Adrenal gland (tissue), 12 donors: ENCODE measurements around the gene OPCML. TPM values are rescaled to one million over a fixed set of nuclear protein-coding genes. Genes with fewer than 3 reads are reported as not detected.

ENCODE experiments used
- DNase-seq, 7 donors: peaks; one replicate each; pipeline ENCODE4 v3.0.0-alpha.2; 2019 to 2020
- H3K27ac ChIP-seq, 5 donors: fragments of 200-600 bp; sonication (generic) in 4 of 5; 1 replicate in 3 of 5; 2 replicates in 2 of 5; pipeline versions ENCODE4 v1.5.1 to v1.8.0; 2016 to 2020; ENCODE audit warnings: mild to moderate bottlenecking in 1 of 5
- H3K27me3 ChIP-seq: fragments of 200-600 bp; 2 replicates; pipeline ENCODE4 v1.8.0; 2021
- H3K36me3 ChIP-seq, 2 donors: fragments of 200-600 bp; replicated peaks in 1 of 2; 1 replicate in 1 of 2; 2 replicates in 1 of 2; pipeline versions ENCODE4 v1.5.1 to v1.8.0; 2018 to 2022
- H3K4me1 ChIP-seq, 2 donors: fragments of 200-600 bp; replicated peaks in 1 of 2; 1 replicate in 1 of 2; 2 replicates in 1 of 2; pipeline versions ENCODE4 v1.5.1 to v1.8.0; 2018 to 2021
- H3K4me3 ChIP-seq, 4 donors: fragments of 200-600 bp; sonication (generic) in 3 of 4; one replicate each; pipeline ENCODE4 v1.5.1; 2016 to 2018
- H3K9me3 ChIP-seq, 3 donors: fragments of 200-600 bp; sonication (generic) in 1 of 3; replicated peaks in 1 of 3; 1 replicate in 2 of 3; 2 replicates in 1 of 3; pipeline versions ENCODE4 v1.5.1 to v1.8.0; 2016 to 2021
- CTCF ChIP-seq, 6 experiments: fragments of 450-650 bp in 4 of 6; fragments of 200-600 bp in 2 of 6; sonication (generic) in 1 of 6; IDR thresholded peaks; 1 replicate in 5 of 6; 2 replicates in 1 of 6; pipeline versions ENCODE4 v1.5.1 to v1.8.0; 2016 to 2021; ENCODE audit warnings: antibody characterized with exemption in 6 of 6, mild to moderate bottlenecking in 2 of 6, moderate library complexity in 1 of 6
- POLR2A ChIP-seq, 2 donors: fragments of 450-650 bp; IDR thresholded peaks; one replicate each; pipeline ENCODE4 v1.6.1; 2017; ENCODE audit warnings: antibody characterized with exemption in 2 of 2, mild to moderate bottlenecking in 2 of 2, moderate library complexity in 1 of 2
- WGBS, 4 donors: extraction: QIAGEN DNeasy Blood & Tissue Kit in 2 of 4; methylation state at CpG; one replicate each; pipeline versions ENCODE4 v1.1.5 to v1.1.7; 2013 to 2017; 5-methylcytosine and 5-hydroxymethylcytosine counted together
- intact Hi-C, 2 donors: fragments of 100-400 bp; cut with DNase I; formaldehyde crosslinking; loops; one replicate each; pipeline versions ENCODE4 v1.14.1 to v1.15.0; 2022 to 2023
- polyA plus RNA-seq, 3 donors: library from polyadenylated mRNA; stranded (reverse); fragments of 200-250 nt in 2 of 3; fragments of 350-450 nt in 1 of 3; fragmentation: Illumina TruSeq in 1 of 3; extraction: RNeasy Lipid Tissue Mini Kit (QIAGEN cat#74804) in 1 of 3; gene quantifications; one replicate each; pipeline ENCODE4 v1.2.3, GENCODE V29; 2013 to 2014
- total RNA-seq, 9 donors: library from RNA; depleted of rRNA in 4 of 9; stranded (reverse); fragments of >200 nt in 4 of 9; fragments of 120-200 nt in 1 of 9; fragmentation: NEBNext Ultra II Directional in 1 of 9; extraction: Animal tissue kit (Norgen Biotek cat#: 25700) in 1 of 9; gene quantifications; one replicate each; pipeline versions ENCODE4 v1.1.0 to v1.2.4, GENCODE V29; 2013 to 2023
- donor health status: healthy with polysubstance abuse.
- donor health status: Bipolar disorder and iron deficiency.
- donor health status: DM: yes; HTN: yes; CAD: no.
- donor health status: DM: no; HTN: no; CAD: no.
- donor health status: DM: no; HTN: no; CAD: no.
- donor health status: DM: yes; HTN: yes; CAD: no.

The OPCML gene
- total and polyA plus RNA-seq, 12 donors: 0.10 to 5.5 (median 0.72) TPM; not detected in 5

GRCh38 chr11:132856032-132856431 is 676.3 kb downstream of the OPCML start:
- TF ChIP-seq CTCF (IDR thresholded peaks at IDR 0.05) (no peak), POLR2A (IDR thresholded peaks at IDR 0.05) (no peak)
- intact Hi-C loops: no loop called here
- DNase-seq: no peak
- 76 to 91% (median 85%) methylated on average over 4 of the region's 4 CpGs for WGBS, 4 donors
- no peak overlapping the region for H3K27ac ChIP-seq
- no peaks in the 10 kb centered on the region for H3K9me3 ChIP-seq
- H3K27me3 ChIP-seq: no peaks in the 10 kb centered on the region
- no peaks in the 10 kb centered on the region for H3K4me1 ChIP-seq
- no peak overlapping the region for H3K4me3 ChIP-seq
- H3K36me3 ChIP-seq: no peaks in the 10 kb centered on the region

- Histone ChIP-seq H3K9me3 (no peaks in the 10 kb centered on the region), H3K27me3 (no peaks in the 10 kb centered on the region), H3K4me1 (no peaks in the 10 kb centered on the region), H3K4me3 (no peak overlapping the region), H3K27ac (no peak overlapping the region), H3K36me3 (no peaks in the 10 kb centered on the region)
- DNase-seq: no peak
- intact Hi-C loops: no loop called here
- TF ChIP-seq POLR2A (IDR thresholded peaks at IDR 0.05) (no peak), CTCF (IDR thresholded peaks at IDR 0.05) (no peak)
- 89 to 95% (median 94%) methylated on average over 3 of the region's 3 CpGs for WGBS, 4 donors
These were observed 676.8 kb downstream of the OPCML start for GRCh38 chr11:132855516-132855915.

- intact Hi-C loops: no loop called here
- no peak overlapping the region for H3K27ac ChIP-seq
- no peak for TF ChIP-seq POLR2A (IDR thresholded peaks at IDR 0.05)
- TF ChIP-seq CTCF (IDR thresholded peaks at IDR 0.05): no peak
- H3K9me3 ChIP-seq: no peaks in the 10 kb centered on the region
- no peaks in the 10 kb centered on the region for H3K36me3 ChIP-seq
- H3K27me3 ChIP-seq: no peaks in the 10 kb centered on the region
- no peak overlapping the region for H3K4me3 ChIP-seq
- no peak for DNase-seq
- no peaks in the 10 kb centered on the region for H3K4me1 ChIP-seq
- WGBS, 4 donors: 73 to 88% (median 79%) methylated on average over 3 of the region's 3 CpGs
These were observed 678.4 kb downstream of the OPCML start for GRCh38 chr11:132853886-132854285.

GRCh38 chr11:132852361-132852760 is 679.9 kb downstream of the OPCML start:
- Histone ChIP-seq H3K9me3 (no peaks in the 10 kb centered on the region), H3K27me3 (no peaks in the 10 kb centered on the region), H3K4me1 (no peaks in the 10 kb centered on the region), H3K36me3 (no peaks in the 10 kb centered on the region), H3K27ac (no peak overlapping the region), H3K4me3 (no peak overlapping the region)
- 93 to 95% (median 94%) methylated on average over 7 of the region's 7 CpGs for WGBS, 4 donors
- TF ChIP-seq POLR2A (IDR thresholded peaks at IDR 0.05): no peak
- TF ChIP-seq CTCF (IDR thresholded peaks at IDR 0.05): no peak
- intact Hi-C loops: no loop called here
- DNase-seq: no peak
